CD1c-positive myeloid dendritic cell (primary cell): Measurements from ENCODE around the gene PPP1R13B.
A peak's percentile ranks its signal among the peaks of the same experiment; 100 is the strongest.
"Not testable (repeated sequence)": the region's sequence is repeated elsewhere in the genome, so short reads cannot be mapped to it uniquely, and the experiment has no call there.

ENCODE experiments used
- DNase-seq: peaks from one replicate; pipeline ENCODE4 v3.0.0-alpha.2; 2016; ENCODE audit errors: extremely low spot score

Gene PPP1R13B, protein sequence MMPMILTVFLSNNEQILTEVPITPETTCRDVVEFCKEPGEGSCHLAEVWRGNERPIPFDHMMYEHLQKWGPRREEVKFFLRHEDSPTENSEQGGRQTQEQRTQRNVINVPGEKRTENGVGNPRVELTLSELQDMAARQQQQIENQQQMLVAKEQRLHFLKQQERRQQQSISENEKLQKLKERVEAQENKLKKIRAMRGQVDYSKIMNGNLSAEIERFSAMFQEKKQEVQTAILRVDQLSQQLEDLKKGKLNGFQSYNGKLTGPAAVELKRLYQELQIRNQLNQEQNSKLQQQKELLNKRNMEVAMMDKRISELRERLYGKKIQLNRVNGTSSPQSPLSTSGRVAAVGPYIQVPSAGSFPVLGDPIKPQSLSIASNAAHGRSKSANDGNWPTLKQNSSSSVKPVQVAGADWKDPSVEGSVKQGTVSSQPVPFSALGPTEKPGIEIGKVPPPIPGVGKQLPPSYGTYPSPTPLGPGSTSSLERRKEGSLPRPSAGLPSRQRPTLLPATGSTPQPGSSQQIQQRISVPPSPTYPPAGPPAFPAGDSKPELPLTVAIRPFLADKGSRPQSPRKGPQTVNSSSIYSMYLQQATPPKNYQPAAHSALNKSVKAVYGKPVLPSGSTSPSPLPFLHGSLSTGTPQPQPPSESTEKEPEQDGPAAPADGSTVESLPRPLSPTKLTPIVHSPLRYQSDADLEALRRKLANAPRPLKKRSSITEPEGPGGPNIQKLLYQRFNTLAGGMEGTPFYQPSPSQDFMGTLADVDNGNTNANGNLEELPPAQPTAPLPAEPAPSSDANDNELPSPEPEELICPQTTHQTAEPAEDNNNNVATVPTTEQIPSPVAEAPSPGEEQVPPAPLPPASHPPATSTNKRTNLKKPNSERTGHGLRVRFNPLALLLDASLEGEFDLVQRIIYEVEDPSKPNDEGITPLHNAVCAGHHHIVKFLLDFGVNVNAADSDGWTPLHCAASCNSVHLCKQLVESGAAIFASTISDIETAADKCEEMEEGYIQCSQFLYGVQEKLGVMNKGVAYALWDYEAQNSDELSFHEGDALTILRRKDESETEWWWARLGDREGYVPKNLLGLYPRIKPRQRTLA

DNA sequence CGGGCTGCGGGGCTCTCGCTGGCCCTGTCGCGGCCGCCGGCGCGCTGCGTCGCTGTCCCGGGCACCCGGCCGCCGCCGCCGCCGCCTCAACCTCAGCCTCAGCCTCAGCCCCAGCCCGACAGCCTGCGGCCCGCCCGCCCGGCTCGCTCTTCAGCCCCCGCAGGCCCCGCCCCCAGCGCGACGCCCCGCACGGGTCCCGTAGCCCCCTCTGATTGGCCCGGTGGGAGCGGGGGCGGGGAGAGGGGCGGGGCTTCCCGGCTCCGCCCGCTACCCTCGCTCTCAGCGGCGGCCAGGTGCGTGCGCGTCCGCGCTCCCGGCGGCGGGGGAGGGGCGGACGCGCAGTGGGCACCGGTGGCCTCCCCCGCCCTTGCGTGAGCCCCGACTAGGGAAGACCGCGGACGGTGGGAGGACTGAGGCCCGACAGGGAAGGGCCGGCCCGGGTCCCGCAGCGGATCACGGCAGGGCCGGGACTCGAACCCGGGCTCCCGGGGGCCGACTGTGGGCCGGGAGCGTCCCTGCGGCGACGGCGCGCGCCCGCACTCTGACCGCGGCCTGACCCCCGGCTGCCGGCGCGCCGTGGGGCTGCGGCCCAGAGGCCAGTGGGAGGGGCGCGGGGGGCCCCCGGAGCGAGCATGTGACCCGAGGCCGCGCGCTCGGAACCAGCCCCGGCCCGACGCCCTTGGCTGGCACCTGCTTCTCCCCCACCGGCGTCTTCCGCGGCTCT is at the start of gene PPP1R13B:
TSS of gene PPP1R13B (minus strand) at position 125 of the 724 bp plus-strand sequence. CDS start 268 bp downstream, outside the sequence.
- peak; percentile 93 for DNase-seq

DNA sequence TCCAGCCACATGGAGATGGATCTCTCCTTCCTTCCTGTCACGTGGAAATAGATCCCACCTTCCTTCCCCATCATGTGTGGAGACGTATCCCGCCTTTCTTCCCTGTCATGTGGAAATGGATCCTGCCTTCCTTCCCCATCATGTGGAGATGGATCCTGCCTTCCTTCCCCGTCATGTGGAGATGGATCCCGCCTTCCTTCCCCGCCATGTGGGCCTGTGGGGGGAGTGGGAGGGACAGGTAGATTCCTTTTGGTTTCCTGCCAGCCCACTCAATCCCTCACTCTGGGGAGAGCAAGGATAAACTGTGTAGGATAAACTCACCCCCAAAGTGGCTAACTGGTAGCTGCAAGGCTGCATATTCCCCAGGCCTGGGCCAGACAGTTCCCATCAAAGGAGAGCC is 49.2 kb upstream of the PPP1R13B start:
- DNase-seq = no peak

DNA sequence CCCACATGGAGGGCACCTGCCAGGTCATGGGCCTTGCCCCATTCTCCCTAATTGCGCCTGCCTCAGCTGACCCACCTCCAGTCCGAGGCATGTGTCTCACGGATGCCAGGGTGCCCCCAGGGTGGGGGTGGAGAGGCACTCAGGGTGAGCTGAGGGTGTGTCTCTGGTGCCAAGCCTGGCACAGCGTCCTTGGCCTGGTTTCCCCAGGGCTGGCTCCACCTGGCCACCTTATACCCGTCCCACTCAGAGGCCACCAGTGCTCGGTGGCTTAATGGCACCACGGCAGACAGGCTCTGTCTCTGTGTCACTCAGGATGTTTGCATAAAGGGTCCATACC is 47.3 kb upstream of the PPP1R13B start:
- DNase-seq = no peak

DNA sequence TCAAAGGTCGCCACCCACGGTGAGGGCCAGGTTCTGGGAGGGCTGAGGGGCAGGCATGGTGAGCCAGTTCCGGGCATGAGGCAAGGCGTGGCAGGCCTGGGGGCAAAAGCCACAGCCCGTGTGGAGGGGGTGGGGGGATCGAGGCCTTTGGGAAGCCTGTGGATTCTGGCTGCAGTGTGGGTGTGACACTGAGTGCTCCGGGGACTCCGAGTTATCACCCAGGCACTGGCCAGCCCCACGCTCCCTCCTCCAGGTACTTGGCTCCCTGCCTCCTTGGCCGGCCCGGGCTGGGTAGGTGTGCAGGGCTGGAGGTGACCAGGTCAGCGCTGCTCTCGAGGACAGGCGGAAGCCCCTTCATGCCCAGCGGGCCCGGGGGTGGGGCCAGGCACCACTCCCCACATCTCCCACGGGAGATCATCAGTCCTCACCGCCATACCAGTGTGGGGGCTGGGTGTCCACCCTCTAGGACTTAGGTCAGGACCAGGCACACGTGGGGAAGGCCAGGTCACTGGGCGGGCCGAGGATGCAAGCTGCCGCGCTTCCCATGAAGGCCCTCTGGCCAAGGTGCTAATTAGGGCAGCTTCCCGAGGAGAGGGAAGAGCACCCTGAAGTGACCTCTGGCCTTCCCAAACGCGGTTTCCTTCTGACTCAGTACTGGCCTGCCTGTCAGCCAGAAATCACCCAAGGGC is 46.8 kb upstream of the PPP1R13B start:
- no peak for DNase-seq

DNA sequence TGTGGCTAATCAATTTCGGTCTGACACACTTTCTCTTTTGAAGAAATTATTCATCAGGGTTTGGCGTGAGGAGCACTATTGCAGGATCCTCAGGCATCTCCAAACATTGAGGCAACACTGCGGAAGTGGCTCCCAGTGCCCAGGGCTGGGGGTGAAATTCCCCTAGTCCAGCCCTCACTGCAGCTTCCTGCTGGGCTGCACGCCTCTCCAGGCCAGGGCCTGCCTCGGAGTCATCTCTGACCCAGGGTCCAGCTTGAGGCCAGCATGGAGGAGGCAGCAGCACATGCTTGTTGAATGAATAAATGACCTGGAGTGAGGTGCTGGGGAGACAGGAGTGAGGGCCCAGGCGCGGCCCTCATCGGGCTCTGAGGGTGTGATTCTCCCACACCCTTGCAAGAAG is 44.9 kb upstream of the PPP1R13B start:
- no peak for DNase-seq

DNA sequence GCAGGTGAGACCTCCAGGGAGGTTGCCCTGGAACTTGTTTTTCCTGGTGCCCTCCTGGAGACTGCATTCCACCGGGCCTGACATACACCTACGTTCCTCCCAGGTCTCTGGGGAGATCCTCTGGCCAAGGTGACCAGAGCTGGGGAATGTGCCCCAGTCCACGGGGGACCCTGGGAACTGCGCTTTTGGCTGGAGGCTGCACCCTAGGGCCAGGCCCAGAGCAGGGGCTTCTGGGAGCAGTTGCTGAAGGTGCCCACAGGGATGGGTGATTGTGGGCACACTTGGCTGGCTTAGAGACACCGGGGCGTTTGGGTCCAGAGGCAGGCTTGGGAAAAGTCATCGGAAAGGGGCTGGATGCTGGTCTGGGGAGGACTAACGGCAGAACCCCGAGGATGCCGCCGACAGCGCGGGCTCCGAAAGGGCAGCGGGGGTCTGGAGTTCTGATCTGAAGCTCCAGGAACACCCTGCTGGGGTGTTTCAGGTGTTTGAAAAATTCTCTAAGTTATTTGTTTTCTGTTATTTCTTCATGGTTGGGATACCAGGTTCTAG is 44.4 kb upstream of the PPP1R13B start:
- DNase-seq = no peak

DNA sequence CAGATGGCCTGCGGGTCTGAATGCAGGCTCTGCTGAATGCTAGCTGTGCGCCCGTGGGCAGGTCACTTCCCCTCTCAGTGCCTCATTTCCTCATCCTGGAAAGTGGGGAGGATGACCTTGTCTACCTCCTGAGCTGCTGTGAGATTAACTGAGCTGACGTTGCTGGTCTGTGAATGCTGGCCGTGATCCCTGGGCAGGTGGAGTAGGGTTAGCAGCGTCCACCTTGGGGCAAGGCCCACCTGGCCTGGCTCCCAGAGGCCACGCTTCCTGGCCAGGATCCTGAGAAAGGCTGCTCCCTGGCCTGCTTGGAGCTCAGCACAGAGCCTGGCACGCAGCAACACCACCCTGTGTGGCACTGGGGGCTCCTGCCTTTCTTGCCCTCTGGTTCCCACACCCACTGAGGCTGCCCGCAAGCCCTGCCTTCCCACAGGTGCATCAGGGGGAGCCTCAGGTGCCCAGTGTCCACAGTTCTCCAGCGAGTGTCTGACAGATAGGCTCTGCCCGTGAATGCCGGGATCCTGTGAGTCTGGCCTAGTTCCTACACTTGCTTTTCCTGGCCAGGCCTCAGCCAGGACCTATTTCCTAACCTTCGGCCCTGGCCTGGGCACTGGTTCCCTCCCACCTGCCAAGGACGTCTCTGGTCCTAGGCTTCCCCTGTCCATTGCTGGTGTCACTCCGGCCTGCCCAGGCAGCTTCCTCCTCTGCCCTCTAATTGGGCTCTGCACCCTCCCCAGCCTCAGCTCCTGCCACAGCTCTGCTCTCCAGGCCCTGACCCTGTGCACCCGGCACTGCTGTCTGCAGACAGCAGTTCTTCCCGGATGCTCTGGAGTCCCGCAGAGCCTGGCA is 43.7 kb upstream of the PPP1R13B start:
- DNase-seq = peak; percentile 86

DNA sequence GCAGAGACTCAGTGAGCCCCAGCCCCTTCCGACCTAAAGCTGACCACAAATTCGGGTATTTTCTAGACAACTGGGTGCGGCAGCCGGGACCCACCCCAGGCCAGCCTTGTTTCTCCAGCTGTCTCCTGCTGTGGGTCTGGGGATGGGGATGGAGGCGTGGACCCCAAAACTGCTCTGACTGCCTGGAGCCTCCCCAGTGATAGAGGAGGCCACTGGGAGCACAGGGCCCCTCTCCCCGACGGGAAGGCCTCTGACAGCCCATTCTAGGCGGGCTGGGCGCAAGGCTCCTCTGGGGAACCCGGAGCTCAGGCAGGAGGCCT is 42.6 kb upstream of the PPP1R13B start:
- DNase-seq = no peak

DNA sequence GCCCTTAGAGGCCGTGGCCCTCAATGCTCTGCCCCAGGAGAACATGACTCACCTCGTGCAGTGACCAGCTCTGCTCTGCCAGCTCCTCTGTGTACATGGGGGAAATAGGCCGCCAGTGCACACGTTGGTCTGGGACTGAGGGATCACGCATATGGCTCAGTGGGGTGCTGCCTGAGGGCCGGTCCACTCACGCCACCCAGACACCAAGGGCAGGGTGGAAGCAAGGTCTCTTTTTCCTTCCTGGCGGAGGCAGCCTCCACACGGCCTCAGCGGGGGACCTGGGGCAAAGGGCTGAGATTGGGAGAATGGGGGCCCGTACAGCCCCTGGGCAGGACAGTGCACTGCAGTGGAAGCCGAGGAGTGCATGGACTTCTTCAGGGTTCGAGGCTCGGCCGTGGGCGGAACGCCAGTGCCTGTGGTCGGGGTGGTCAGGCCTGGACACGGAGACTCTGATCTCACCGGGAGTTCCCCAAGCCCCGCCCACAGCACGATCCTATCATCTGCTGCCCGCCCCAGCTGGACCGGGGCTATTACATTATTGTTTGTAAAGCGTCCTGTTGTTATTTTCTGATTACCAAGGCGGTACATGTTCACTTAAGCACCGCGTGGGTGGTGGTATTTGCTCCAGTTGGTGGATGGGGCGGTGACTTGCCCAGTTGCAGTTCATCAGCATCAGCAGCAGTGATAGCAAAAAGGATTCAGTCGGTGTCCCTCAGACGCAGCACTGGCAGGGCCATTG is 42.1 kb upstream of the PPP1R13B start:
- peak; percentile 94 for DNase-seq

DNA sequence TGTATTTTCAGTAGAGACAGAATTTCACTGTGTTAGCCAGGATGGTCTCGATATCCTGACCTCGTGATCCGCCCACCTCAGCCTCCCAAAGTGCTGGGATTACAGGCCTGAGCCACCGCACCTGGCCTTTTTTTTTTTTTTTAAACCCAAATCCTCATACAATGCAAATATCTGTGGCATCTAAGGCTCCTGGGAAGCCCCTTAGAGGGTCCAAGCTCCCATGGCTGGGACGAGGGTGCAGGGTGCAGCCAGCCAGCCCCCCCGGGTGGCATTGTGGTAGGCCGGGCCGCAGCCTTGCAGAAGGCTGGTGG is 41.6 kb upstream of the PPP1R13B start:
- not testable (repeated sequence) for DNase-seq

DNA sequence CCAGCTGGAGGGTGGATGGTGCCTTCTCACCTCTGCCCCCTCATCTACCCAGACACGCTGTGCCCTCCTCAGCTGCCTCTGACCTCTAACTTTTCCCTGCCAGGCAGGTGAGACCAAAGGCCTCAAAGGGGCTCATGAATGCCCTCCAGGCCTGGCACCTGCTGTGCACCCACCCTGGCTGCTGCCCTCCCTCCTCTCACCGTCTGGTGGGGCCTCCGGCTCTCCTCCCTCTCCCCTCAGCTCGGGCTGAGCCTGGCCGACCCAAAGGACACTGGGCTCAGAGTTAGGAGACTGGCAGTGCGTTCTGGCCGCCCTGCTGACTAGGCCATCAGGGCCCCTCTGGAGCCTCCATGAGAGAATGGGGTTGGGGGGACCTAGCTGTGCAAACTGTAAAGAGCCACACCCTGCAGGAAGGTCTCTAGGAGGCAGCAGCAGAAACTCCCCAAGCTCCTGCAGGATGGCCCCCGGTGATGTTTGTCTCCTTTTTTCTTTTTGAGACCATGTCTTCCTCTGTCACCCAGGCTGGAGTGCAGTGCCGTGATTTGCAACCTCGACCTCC is 40.3 kb upstream of the PPP1R13B start:
- no peak for DNase-seq

DNA sequence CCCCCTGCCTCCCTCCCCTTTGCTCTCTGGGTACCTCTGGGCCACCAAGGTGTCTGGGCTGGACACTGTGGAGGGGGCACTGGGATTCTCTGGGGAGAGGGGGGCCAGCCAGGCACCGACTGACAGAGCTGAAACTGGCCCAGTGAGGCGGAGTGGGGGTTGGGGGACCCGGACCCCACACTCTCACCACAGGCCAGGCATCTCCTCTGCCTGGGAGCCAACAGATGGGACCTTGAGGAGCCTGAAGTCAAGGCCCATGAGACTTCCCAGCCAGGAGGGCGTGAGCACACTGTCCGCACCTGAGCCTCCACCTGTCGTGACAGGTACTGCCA is 39.8 kb upstream of the PPP1R13B start:
- DNase-seq = no peak

DNA sequence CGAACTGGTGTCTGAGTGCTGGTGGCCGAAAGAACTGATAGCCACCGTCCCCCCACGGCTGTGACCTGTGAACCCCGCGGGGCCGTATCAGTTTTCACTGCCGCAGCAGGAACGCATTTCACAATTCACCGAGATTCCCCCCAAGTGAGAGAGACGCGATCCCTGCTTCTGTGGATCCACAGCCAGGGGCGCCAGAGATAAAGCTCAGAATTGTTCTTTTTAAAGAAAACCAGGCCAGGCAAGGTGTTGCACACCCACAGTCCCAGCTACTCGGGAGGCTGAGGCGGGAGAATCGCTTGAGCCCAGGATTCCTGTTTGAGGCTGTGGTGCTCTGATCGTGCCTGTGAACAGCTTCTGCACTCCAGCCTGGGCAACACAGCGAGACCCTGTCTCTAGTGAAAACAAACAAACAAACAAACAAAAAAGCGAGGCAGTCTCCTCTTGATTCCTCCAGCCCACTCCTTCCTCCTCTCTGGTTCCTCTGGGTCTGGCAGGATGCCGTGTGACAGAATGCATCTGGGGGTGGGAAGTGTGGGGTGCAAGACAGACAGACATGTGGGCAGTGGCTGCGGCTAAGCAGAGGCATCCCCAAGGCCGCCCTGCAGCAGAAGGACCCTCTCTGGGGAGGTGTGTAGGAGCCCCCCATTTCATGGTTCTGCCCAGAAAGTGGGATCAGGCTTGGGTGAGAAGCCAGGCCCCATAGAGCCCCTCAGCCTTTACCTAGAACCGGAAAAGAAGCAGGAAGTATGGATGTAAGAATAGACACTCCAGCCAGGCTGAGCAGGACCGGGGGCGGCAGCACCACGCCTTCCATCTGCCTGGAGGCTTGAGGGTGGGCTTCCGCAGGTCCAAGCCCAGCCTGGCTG is 39.2 kb upstream of the PPP1R13B start:
- DNase-seq = peak; percentile 84

DNA sequence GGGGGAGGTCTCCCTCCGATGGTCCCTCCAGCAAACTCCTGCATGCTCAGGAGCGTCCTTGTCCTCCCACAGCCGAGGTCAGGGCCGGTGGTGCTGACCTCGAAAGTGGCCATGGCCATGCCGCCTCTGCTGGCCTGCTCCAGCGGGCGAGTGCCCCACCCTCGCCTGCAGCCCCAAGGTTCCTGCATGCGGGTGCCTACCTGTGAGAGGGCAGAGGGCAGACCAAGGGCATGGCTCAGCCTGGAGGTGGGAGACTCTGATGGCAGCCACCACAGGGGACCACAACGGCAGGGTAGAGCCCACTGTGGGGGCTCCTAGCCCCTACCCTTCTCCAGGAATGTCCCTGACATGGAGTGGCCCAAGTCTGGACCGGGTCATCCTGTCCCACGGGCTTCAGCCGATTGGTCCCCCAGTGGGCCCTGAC is 38.1 kb upstream of the PPP1R13B start:
- no peak for DNase-seq

DNA sequence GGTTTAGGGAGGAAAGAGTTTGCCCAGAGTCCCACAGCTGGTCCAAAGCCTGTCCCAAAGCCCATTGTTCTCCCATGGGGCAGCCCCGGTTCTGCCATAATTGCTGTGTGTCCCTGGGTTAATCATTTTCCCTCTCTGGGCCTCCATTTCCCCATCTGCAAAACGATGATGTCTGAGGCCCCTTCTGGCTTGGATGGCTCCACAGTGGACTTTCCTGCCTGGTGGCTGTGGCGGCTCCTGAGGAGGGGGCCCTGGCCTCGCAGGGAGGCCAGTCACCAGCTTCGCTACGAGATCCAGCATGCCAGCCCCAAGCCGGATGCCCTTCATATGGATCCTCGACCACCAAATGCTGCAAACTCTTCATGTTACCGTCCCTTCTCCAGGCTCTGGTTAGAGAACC is 37.5 kb upstream of the PPP1R13B start:
- DNase-seq = no peak

DNA sequence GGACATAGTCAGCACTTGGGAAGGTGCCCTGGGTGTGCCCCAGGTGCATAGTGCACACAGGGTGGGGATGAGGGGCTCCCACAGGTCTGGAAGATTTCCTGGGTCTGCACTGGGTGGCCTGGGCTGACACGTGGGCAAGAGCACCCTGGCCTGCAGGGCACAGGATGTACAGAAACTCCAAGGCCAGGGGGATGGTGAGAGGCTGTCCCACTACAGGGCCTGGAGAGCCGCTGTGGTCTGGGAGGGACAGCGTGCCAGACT is 35.8 kb upstream of the PPP1R13B start:
- DNase-seq = no peak

DNA sequence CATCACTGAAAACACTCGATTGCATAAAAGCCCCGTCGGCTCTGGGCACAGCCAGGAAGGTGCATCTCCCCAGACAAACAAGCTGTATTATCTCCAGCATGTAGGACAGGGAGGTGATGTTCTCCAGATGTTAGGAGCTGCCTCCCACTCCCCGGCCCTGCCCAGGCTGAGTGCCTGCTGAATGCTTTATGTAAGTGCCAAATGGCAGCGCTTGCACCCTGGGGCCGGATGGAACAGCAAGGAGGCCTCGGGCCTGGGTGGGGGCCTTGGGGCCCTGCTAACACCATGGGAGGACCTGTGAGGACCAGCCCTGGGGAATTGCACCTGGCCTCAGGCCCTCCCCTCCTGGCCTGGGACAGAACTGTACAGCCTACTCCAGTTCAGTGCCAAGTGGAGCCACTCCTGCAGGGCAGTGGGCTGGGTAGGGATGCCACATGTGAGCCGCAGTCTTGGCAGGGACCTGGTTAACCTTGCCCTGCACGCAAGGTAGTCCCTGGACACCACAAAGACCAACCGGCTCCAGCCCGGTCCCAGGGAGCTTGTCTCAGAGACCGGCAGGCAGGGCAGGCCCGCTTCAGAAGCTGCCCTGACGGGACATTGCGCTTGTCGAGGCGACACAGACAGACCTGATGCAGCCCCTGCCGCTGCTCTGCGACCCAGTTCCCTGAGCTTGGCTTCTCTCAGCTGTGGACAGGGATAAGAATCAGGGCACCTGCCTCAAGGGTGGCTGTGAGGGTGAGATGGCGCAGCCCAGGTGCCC is 35.3 kb upstream of the PPP1R13B start:
- DNase-seq = no peak
